OCI-LY7 (cell line): ENCODE results near the gene BOLA1. TPM values are rescaled to one million over a fixed set of nuclear protein-coding genes. Genes with fewer than 3 reads are reported as not detected.

Experiments used
- BruUV-seq: library from RNA; stranded (reverse); fragments of 400-500 nt; replicated peaks from 2 replicates; lab custom pipeline; 2021; lab: Mats Ljungman, UMichigan
- CTCF ChIA-PET: fragments of 300-600 bp; sonication (Branson Sonifier 250); formaldehyde crosslinking; loops from one replicate; lab custom pipeline; 2022; ENCODE audit warnings: antibody characterized with exemption; ENCODE audit not compliant: unreplicated experiment; lab: Charles Lee
- POLR2A ChIA-PET: fragments of 300-600 bp; sonication (Branson Sonifier 250); formaldehyde crosslinking; loops from one replicate; lab custom pipeline; 2022; ENCODE audit warnings: antibody characterized with exemption; lab: Charles Lee
- DNase-seq: peaks from one replicate; pipeline ENCODE4 v3.0.0-alpha.2; 2015; ENCODE audit warnings: low spot score
- H2AFZ ChIP-seq: fragments of 200-600 bp; sonication (generic), shearing (Covaris generic); 2 replicates; pipeline ENCODE4 v1.6.1; 2014; ENCODE audit warnings: mild to moderate bottlenecking, antibody characterized with exemption, low read length, moderate library complexity
- H3K27ac ChIP-seq: fragments of 200-600 bp; sonication (generic); 2 replicates; pipeline ENCODE4 v1.5.1; 2014; ENCODE audit warnings: mixed run types, low read depth, mild to moderate bottlenecking, moderate library complexity, low read length, inconsistent platforms; ENCODE audit not compliant: poor library complexity, severe bottlenecking
- H3K36me3 ChIP-seq: fragments of 200-600 bp; sonication (generic); 2 replicates; pipeline ENCODE4 v1.6.1; 2014; ENCODE audit warnings: mild to moderate bottlenecking, antibody characterized with exemption, low read length, moderate library complexity, mixed read lengths; ENCODE audit not compliant: insufficient read depth
- H3K4me1 ChIP-seq: fragments of 200-600 bp; sonication (generic); 2 replicates; pipeline ENCODE4 v1.5.1; 2014; ENCODE audit warnings: mild to moderate bottlenecking, low read length; ENCODE audit not compliant: insufficient read depth, poor library complexity, severe bottlenecking
- H3K4me2 ChIP-seq: fragments of 200-600 bp; sonication (generic); 2 replicates; pipeline ENCODE4 v1.6.1; 2014; ENCODE audit warnings: mild to moderate bottlenecking, low read length
- H3K4me3 ChIP-seq: fragments of 200-600 bp; sonication (generic); 2 replicates; pipeline ENCODE4 v1.5.1; 2014; ENCODE audit warnings: mild to moderate bottlenecking, low read depth, low read length; ENCODE audit not compliant: poor library complexity, severe bottlenecking
- H3K79me2 ChIP-seq: fragments of 200-600 bp; sonication (generic); 2 replicates; pipeline ENCODE4 v1.6.1; 2016; ENCODE audit warnings: low read depth, mild to moderate bottlenecking, low read length, moderate library complexity, mixed read lengths; ENCODE audit not compliant: insufficient read depth
- H3K9me2 ChIP-seq: fragments of 200-600 bp; sonication (generic); 2 replicates; pipeline ENCODE4 v1.6.1; 2016; ENCODE audit warnings: mild to moderate bottlenecking, low read length, mixed read lengths; ENCODE audit not compliant: insufficient read depth
- H3K9me3 ChIP-seq: fragments of 200-600 bp; sonication (generic); 2 replicates; pipeline ENCODE4 v1.6.1; 2014; ENCODE audit warnings: mild to moderate bottlenecking, mixed run types, low read length, mixed read lengths
- H4K20me1 ChIP-seq: fragments of 200-600 bp; sonication (generic); 2 replicates; pipeline ENCODE4 v1.6.1; 2014; ENCODE audit warnings: mild to moderate bottlenecking, antibody characterized with exemption, low read length, moderate library complexity, mixed read lengths; ENCODE audit not compliant: insufficient read depth
- CTCF ChIP-seq: fragments of 200-600 bp; sonication (generic); conservative IDR thresholded peaks from 2 replicates; pipeline ENCODE4 v1.5.1; 2014; ENCODE audit warnings: mild to moderate bottlenecking, antibody characterized with exemption, low read length, moderate library complexity, mixed read lengths
- EZH2phosphoT487 ChIP-seq: fragments of 200-600 bp; sonication (generic); IDR thresholded peaks from 2 replicates; pipeline ENCODE4 v1.6.1; 2018; ENCODE audit warnings: low read depth, borderline replicate concordance, mild to moderate bottlenecking, mixed run types, antibody characterized with exemption, low read length, moderate library complexity, mixed read lengths
- intact Hi-C: fragments of 100-400 bp; cut with micrococcal nuclease; formaldehyde crosslinking; loops from one replicate; pipeline ENCODE4 v1.10.0; 2022; ENCODE audit not compliant: unreplicated experiment
- total RNA-seq, 2 experiments: library from RNA; depleted of rRNA in 1 of 2; stranded (reverse); fragments of >200 nt in 1 of 2; shearing (Covaris generic) in 1 of 2; gene quantifications; 2 replicates each; pipeline ENCODE4 v1.2.3, GENCODE V29; 2014 to 2022

The BOLA1 gene
- total RNA-seq, 2 experiments from 2014 or later: 9.4 to 10.2 TPM

- Histone ChIP-seq H2AFZ (no peak overlapping the region), H3K9me2 (no peaks in the 10 kb centered on the region), H3K79me2 (peaks cover 24% of the 10 kb centered on the region), H3K36me3 (peaks cover 58% of the 10 kb centered on the region), H3K4me3 (no peak overlapping the region), H3K4me2 (peak overlapping the region; percentile 76), H4K20me1 (peaks cover 6% of the 10 kb centered on the region; the same call in 1 of the 2 replicates), H3K27ac (no peak overlapping the region), H3K4me1 (peaks cover 37% of the 10 kb centered on the region), H3K9me3 (no peaks in the 10 kb centered on the region)
- no peak for DNase-seq
- BruUV-seq: no TSS peak
- CTCF ChIA-PET: no interaction called here
- POLR2A ChIA-PET: no interaction called here
- TF ChIP-seq CTCF (no peak), EZH2phosphoT487 (no peak)
- intact Hi-C loops: no loop called here
Observed at GRCh38 chr1:149925345-149925744, 26.0 kb downstream of the BOLA1 start.

GRCh38 chr1:149925751-149926150 is 26.4 kb downstream of the BOLA1 start:
- no TSS peak for BruUV-seq
- intact Hi-C loops: loop anchor here (2.0 kb wide), 1 partner anchor 37 kb away; no protein-coding TSS in a partner anchor
- Histone ChIP-seq H2AFZ (no peak overlapping the region), H3K36me3 (peaks cover 56% of the 10 kb centered on the region), H4K20me1 (peaks cover 6% of the 10 kb centered on the region; the same call in 1 of the 2 replicates), H3K4me1 (peaks cover 37% of the 10 kb centered on the region), H3K27ac (no peak overlapping the region), H3K9me3 (no peaks in the 10 kb centered on the region), H3K4me2 (peak overlapping the region; percentile 76), H3K4me3 (peak overlapping the region; percentile 81), H3K79me2 (peaks cover 24% of the 10 kb centered on the region), H3K9me2 (no peaks in the 10 kb centered on the region)
- ChIA-PET CTCF (no interaction called here), POLR2A (no interaction called here)
- TF ChIP-seq EZH2phosphoT487 (no peak), CTCF (no peak)
- no peak for DNase-seq

GRCh38 chr1:149926296-149926695 is 26.9 kb downstream of the BOLA1 start:
- peak overlapping the region; percentile 81 for H3K4me3 ChIP-seq
- TF ChIP-seq EZH2phosphoT487 (no peak), CTCF (no peak)
- peaks cover 6% of the 10 kb centered on the region; the same call in 1 of the 2 replicates for H4K20me1 ChIP-seq
- H3K4me1 ChIP-seq: peaks cover 37% of the 10 kb centered on the region
- ChIA-PET POLR2A (no interaction called here), CTCF (no interaction called here)
- TSS peak; percentile 74 for BruUV-seq
- H3K36me3 ChIP-seq: peaks cover 52% of the 10 kb centered on the region
- peaks cover 24% of the 10 kb centered on the region for H3K79me2 ChIP-seq
- no peaks in the 10 kb centered on the region for H3K9me3 ChIP-seq
- intact Hi-C loops: loop anchor here (2.0 kb wide), 1 partner anchor 37 kb away; no protein-coding TSS in a partner anchor
- DNase-seq: no peak
- peak overlapping the region; percentile 76 for H3K4me2 ChIP-seq
- no peak overlapping the region for H2AFZ ChIP-seq
- H3K9me2 ChIP-seq: no peaks in the 10 kb centered on the region
- no peak overlapping the region for H3K27ac ChIP-seq
